Upper lobe of left lung (tissue), 6 donors: Measurements from ENCODE around the gene SPOCD1. TPM values are rescaled to one million over a fixed set of nuclear protein-coding genes. Genes with fewer than 3 reads are reported as not detected.
A peak's percentile ranks its signal among the peaks of the same experiment; 100 is the strongest.

Source experiments
- ATAC-seq, 2 donors: fragments of 200-7000 bp; cut with Tn5 transposase; one replicate each; pipeline ENCODE4 v1.9.1; 2022; ENCODE audit warnings: mild to moderate bottlenecking in 2 of 2, moderate library complexity in 2 of 2; ENCODE audit not compliant: low FRiP score in 2 of 2
- DNase-seq, 2 donors: peaks; one replicate each; pipeline ENCODE4 v3.0.0-alpha.2; 2019 to 2020
- H3K27ac ChIP-seq, 4 donors: fragments of 200-600 bp; sonication (generic); one replicate each; pipeline ENCODE4 v1.5.1; 2016 to 2019
- H3K27me3 ChIP-seq, 4 donors: fragments of 200-600 bp; sonication (generic); one replicate each; pipeline ENCODE4 v1.5.1; 2017 to 2019
- H3K36me3 ChIP-seq, 4 donors: fragments of 200-600 bp; sonication (generic); one replicate each; pipeline ENCODE4 v1.5.1; 2016 to 2019
- H3K4me1 ChIP-seq, 4 donors: fragments of 200-600 bp; sonication (generic); one replicate each; pipeline ENCODE4 v1.5.1; 2018 to 2019
- H3K4me3 ChIP-seq, 4 donors: fragments of 200-600 bp; sonication (generic); one replicate each; pipeline ENCODE4 v1.5.1; 2017 to 2019; ENCODE audit warnings: mild to moderate bottlenecking in 2 of 4, moderate library complexity in 1 of 4
- H3K9me3 ChIP-seq, 4 donors: fragments of 200-600 bp; sonication (generic); one replicate each; pipeline ENCODE4 v1.5.1; 2018 to 2019
- EP300 ChIP-seq, 4 donors: sonication (generic); formaldehyde crosslinking; IDR thresholded peaks; one replicate each; pipeline ENCODE4 v1.5.1; 2017; ENCODE audit warnings: antibody characterized with exemption in 4 of 4, control low read depth in 2 of 4
- POLR2A ChIP-seq, 4 donors: fragments of 450-650 bp; IDR thresholded peaks; one replicate each; pipeline ENCODE4 v1.5.1; 2016 to 2017; ENCODE audit warnings: antibody characterized with exemption in 4 of 4, mild to moderate bottlenecking in 2 of 4
- POLR2AphosphoS5 ChIP-seq, 2 donors: sonication (generic); formaldehyde crosslinking; IDR thresholded peaks; one replicate each; pipeline ENCODE4 v1.5.1; 2017; ENCODE audit warnings: antibody characterized with exemption in 2 of 2
- WGBS, 2 donors: methylation state at CpG; one replicate each; pipeline ENCODE4 v1.1.5; 2017 to 2018; 5-methylcytosine and 5-hydroxymethylcytosine counted together
- total RNA-seq, 6 donors: library from RNA; depleted of rRNA in 4 of 6; stranded (reverse); fragments of >200 nt in 4 of 6; gene quantifications; one replicate each; pipeline versions ENCODE4 v1.1.0 to v1.2.1, GENCODE V29; 2016 to 2021
- TF ChIP-seq, protein P1 (sequence below), 6 experiments: fragments of 450-650 bp in 4 of 6; fragments of 200-600 bp in 2 of 6; sonication (generic) in 2 of 6; IDR thresholded peaks; one replicate each; pipeline ENCODE4 v1.5.1; 2016 to 2019; ENCODE audit warnings: antibody characterized with exemption in 6 of 6
- donor health status: DM: no; HTN: no; CAD: no; lungs with moderate emphysema.
- donor health status: DM: no; HTN: yes; CAD: no; lungs with severe emphysema.

Gene SPOCD1
- total RNA-seq, 6 donors from 2014 or later: 7.3 to 63.3 (median 10.4) TPM

DNA sequence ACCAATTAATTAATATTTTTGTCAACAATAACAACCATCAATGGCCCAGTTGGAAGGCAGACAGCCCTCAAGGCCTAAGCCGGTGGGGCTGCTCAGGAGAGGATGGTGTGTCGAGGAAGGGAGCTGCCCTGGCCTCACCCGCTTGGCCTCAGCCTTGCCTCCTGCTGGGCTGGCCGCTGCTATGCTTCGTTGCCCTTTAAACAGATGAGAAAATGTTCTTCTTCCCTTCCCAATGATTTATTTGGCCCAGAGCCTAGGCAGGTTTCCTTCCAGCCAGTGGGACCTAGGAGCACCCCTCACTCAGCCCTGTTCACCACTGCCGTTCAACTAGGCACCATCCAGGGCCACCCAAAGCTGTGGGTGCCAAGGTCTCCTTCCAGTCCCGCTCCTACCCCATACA, 48.6 kb downstream of the SPOCD1 start:
- ATAC-seq: no peak
- no peaks in the 10 kb centered on the region for H3K9me3 ChIP-seq
- TF ChIP-seq POLR2AphosphoS5 (IDR thresholded peaks at IDR 0.05): no peak
- TF ChIP-seq EP300 (IDR thresholded peaks at IDR 0.05): no peak
- TF ChIP-seq, protein P1, sequence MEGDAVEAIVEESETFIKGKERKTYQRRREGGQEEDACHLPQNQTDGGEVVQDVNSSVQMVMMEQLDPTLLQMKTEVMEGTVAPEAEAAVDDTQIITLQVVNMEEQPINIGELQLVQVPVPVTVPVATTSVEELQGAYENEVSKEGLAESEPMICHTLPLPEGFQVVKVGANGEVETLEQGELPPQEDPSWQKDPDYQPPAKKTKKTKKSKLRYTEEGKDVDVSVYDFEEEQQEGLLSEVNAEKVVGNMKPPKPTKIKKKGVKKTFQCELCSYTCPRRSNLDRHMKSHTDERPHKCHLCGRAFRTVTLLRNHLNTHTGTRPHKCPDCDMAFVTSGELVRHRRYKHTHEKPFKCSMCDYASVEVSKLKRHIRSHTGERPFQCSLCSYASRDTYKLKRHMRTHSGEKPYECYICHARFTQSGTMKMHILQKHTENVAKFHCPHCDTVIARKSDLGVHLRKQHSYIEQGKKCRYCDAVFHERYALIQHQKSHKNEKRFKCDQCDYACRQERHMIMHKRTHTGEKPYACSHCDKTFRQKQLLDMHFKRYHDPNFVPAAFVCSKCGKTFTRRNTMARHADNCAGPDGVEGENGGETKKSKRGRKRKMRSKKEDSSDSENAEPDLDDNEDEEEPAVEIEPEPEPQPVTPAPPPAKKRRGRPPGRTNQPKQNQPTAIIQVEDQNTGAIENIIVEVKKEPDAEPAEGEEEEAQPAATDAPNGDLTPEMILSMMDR (IDR thresholded peaks at IDR 0.05): no peak
- no peak for TF ChIP-seq POLR2A (IDR thresholded peaks at IDR 0.05)
- no peak for DNase-seq
- no peak overlapping the region for H3K27ac ChIP-seq
- WGBS, 2 donors: 84 to 88% methylated on average over 7 of the region's 7 CpGs
- peaks cover 24 to 32% (median 24%) of the 10 kb centered on the region in 4 donors for H3K4me1 ChIP-seq
- H3K27me3 ChIP-seq: peaks cover 0 to 27% (median 19%) of the 10 kb centered on the region in 4 donors
- no peak overlapping the region for H3K4me3 ChIP-seq
- H3K36me3 ChIP-seq: no peaks in the 10 kb centered on the region

DNA sequence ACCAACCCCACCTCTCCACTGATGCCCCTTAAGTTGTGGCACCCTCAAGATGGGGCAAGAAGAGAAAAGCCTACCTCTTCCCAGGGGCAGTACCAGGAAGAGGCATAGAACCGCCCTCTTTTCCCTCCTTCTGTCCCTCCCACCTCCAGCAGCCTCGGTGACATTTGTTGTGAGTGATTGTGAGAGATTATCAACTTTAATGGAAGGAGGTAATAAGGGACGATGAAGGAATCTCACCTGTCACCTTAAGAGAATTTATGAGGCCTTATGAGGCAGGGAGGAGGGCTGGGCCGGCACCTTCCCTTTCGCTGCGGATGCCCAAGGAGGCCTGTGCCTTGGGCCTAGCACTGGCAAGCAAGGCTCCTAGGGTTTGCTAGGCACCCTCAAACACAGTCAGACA, 50.3 kb downstream of the SPOCD1 start:
- no peak for ATAC-seq
- DNase-seq: no peak
- no peaks in the 10 kb centered on the region for H3K36me3 ChIP-seq
- H3K27ac ChIP-seq: no peak overlapping the region
- H3K27me3 ChIP-seq: peaks cover 0 to 33% (median 21%) of the 10 kb centered on the region in 4 donors
- H3K4me3 ChIP-seq: no peak overlapping the region
- no peaks in the 10 kb centered on the region for H3K9me3 ChIP-seq
- 81 to 82% methylated on average over 6 of the region's 6 CpGs for WGBS, 2 donors
- TF ChIP-seq POLR2A (IDR thresholded peaks at IDR 0.05) (no peak), POLR2AphosphoS5 (IDR thresholded peaks at IDR 0.05) (no peak), EP300 (IDR thresholded peaks at IDR 0.05) (no peak)
- TF ChIP-seq, protein P1 (IDR thresholded peaks at IDR 0.05): no peak
- H3K4me1 ChIP-seq: peaks cover 28 to 40% (median 30%) of the 10 kb centered on the region in 4 donors

DNA sequence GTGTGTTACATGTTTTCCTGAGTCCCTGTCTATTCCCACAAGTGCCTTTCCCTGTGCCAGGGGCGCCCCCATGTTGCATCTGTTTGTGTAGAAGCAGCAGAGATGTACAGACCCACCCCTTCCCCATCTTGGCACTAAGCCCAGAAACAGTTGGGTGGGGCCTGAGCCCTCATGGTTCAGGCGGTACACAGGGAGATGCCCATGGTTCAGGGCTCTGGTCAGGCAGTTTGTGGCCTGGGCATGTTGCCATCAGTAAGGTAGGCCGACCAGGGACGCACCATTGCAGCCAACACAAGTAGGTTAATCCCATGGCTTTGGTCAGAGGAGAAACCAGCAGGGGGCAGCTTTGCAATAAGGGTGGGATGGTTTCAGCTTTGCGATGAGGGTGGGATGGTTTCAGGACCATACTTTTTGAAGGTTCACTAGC, 50.8 kb downstream of the SPOCD1 start:
- no peak for DNase-seq
- H3K36me3 ChIP-seq: no peaks in the 10 kb centered on the region
- WGBS, 2 donors: 49 to 71% methylated on average over 2 to 5 of the region's 5 CpGs
- no peak for ATAC-seq
- peaks cover 0 to 38% (median 24%) of the 10 kb centered on the region in 4 donors for H3K27me3 ChIP-seq
- no peak overlapping the region for H3K4me3 ChIP-seq
- no peak overlapping the region for H3K27ac ChIP-seq
- no peaks in the 10 kb centered on the region for H3K9me3 ChIP-seq
- TF ChIP-seq, protein P1 (IDR thresholded peaks at IDR 0.05): no peak
- no peak for TF ChIP-seq POLR2AphosphoS5 (IDR thresholded peaks at IDR 0.05)
- H3K4me1 ChIP-seq: peaks cover 29 to 44% (median 32%) of the 10 kb centered on the region in 4 donors

DNA sequence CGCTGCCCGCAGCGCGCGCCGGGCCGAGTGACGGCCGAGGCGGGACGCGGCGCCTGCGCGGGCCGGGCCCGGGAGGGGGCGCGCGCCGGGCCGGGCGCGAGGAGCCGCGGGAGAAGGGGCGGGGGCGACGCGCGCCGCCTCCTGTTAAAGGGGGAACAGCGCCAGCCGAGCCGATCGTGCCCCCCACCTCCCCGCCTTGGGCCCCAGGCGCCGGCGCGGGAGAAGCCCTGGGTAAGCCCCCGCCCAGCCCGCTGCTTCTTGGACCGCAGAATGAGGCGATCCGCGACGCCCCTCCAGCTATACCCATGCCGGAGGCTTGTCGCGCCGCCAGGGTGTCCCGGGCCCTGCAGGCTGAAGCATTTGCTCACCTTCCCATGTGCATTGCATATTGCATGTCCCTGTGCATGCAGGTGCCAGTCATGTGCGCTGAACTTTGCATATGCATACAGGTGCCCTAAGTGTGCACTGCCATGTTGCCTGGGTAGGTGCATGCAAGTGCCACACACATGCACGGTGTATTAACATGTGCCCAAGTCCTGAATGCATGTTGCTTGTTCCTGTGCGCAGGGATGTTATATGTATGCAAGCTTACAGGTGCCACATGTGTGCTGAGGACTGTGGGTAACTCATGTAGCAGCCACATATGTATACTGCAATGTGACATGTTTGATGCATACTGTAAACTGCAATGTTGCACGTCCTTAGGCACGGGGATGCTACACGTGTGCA, 51.3 kb downstream of the SPOCD1 start, which contains the start of gene ADGRB2:
Gene ADGRB2 (minus strand): TSS at position 29 of the 729 bp plus-strand sequence. CDS start 7,119 bp downstream, outside the sequence.
- Histone ChIP-seq H3K4me1 (peaks cover 29 to 44% (median 32%) of the 10 kb centered on the region in 4 donors), H3K4me3 (peak within 1 kb of the TSS; percentile 14 to 54 (median 44)), H3K9me3 (no peaks in the 10 kb centered on the region), H3K27me3 (peaks cover 0 to 38% (median 25%) of the 10 kb centered on the region in 4 donors), H3K36me3 (no peaks in the 10 kb centered on the region), H3K27ac (no peak within 1 kb of the TSS)
- no peak for TF ChIP-seq POLR2A (IDR thresholded peaks at IDR 0.05)
- TF ChIP-seq, protein P1 (IDR thresholded peaks at IDR 0.05): peak in 1 of 6 experiments; percentile 3
- TF ChIP-seq EP300 (IDR thresholded peaks at IDR 0.05): no peak
- TF ChIP-seq POLR2AphosphoS5 (IDR thresholded peaks at IDR 0.05): no peak
- ATAC-seq (peak in 1 of 2 donors; percentile 3), DNase-seq (peak in 1 of 2 donors; percentile 86)
- whole genome bisulfite sequencing, 2 donors: 9 to 23% methylated on average over 6 to 21 of the region's 59 CpGs
